GM21423 (cell line): ENCODE results near the gene IGF1R.
A peak's percentile ranks its signal among the peaks of the same experiment; 100 is the strongest.

ENCODE experiments used
- ATAC-seq: cut with Tn5 transposase; IDR thresholded peaks from one replicate; pipeline ENCODE4 v1.9.1; 2021; ENCODE audit warnings: mild to moderate bottlenecking, moderate library complexity; ENCODE audit not compliant: unreplicated experiment

Gene IGF1R

GRCh38 chr15:98813951-98814350, 165.6 kb downstream of the IGF1R start:
- no peak for ATAC-seq

GRCh38 chr15:98815207-98815606, 166.9 kb downstream of the IGF1R start:
- no peak for ATAC-seq

- ATAC-seq = no peak
Measured at GRCh38 chr15:98817745-98818144, 169.4 kb downstream of the IGF1R start.

GRCh38 chr15:98823012-98823458, 174.7 kb downstream of the IGF1R start:
- no peak for ATAC-seq

- ATAC-seq = no peak
Measured at GRCh38 chr15:98823616-98824015, 175.3 kb downstream of the IGF1R start.

- ATAC-seq = no peak
Measured at GRCh38 chr15:98824595-98824994, 176.3 kb downstream of the IGF1R start.

- no peak for ATAC-seq
Measured at GRCh38 chr15:98826658-98827057, 178.3 kb downstream of the IGF1R start.

- ATAC-seq = no peak
Measured at GRCh38 chr15:98827217-98827616, 178.9 kb downstream of the IGF1R start.

GRCh38 chr15:98830034-98830634, 181.8 kb downstream of the IGF1R start:
- no peak for ATAC-seq

- ATAC-seq = no peak
Measured at GRCh38 chr15:98834976-98835375, 186.6 kb downstream of the IGF1R start.

- ATAC-seq = no peak
Measured at GRCh38 chr15:98835876-98836275, 187.5 kb downstream of the IGF1R start.

GRCh38 chr15:98838387-98839259, 190.3 kb downstream of the IGF1R start:
- ATAC-seq = no peak

- no peak for ATAC-seq
Measured at GRCh38 chr15:98840053-98840452, 191.7 kb downstream of the IGF1R start.

- ATAC-seq = no peak
Measured at GRCh38 chr15:98841419-98841970, 193.2 kb downstream of the IGF1R start.

GRCh38 chr15:98842192-98842972, 194.0 kb downstream of the IGF1R start:
- no peak for ATAC-seq

- ATAC-seq = no peak
Measured at GRCh38 chr15:98842973-98843285, 194.6 kb downstream of the IGF1R start.

- ATAC-seq = no peak
Measured at GRCh38 chr15:98843844-98844243, 195.5 kb downstream of the IGF1R start.

GRCh38 chr15:98844261-98844660, 195.9 kb downstream of the IGF1R start:
- no peak for ATAC-seq

GRCh38 chr15:98845138-98845884, 197.0 kb downstream of the IGF1R start:
- no peak for ATAC-seq

- peak; percentile 46 for ATAC-seq
Measured at GRCh38 chr15:98850961-98851572, 202.7 kb downstream of the IGF1R start.
